H1 (cell line): ENCODE measurements around the gene CNST. TPM values are rescaled to one million over a fixed set of nuclear protein-coding genes. Genes with fewer than 3 reads are reported as not detected.

Source experiments
- CTCF ChIA-PET: fragments of 300-600 bp; sonication (Branson Sonifier 250); formaldehyde crosslinking; loops from one replicate; lab custom pipeline; 2021; ENCODE audit not compliant: partially characterized antibody; lab: Charles Lee
- POLR2A ChIA-PET: fragments of 300-600 bp; sonication (Branson Sonifier 250); formaldehyde crosslinking; loops from one replicate; lab custom pipeline; 2021; ENCODE audit warnings: inconsistent platforms; ENCODE audit not compliant: partially characterized antibody; lab: Charles Lee
- DNase-seq, 2 experiments: peaks; one replicate each; pipeline versions ENCODE4 v3.0.0 to v3.0.0-alpha.2; 2010 to 2022; ENCODE audit warnings: low spot score in 2 of 2, low read depth in 1 of 2, mixed read lengths in 1 of 2
- FAIRE-seq: peaks from 2 replicates; lab custom pipeline; 2011; peaks lifted over from hg19 to GRCh38; lab: Jason Lieb, UNC
- H2AFZ ChIP-seq: 2 replicates; pipeline ENCODE4 v1.8.1; 2012; ENCODE audit warnings: low read length, inconsistent platforms
- H2AK5ac ChIP-seq: 2 replicates; pipeline ENCODE4 v1.6.1; 2013; ENCODE audit warnings: low read depth, low read length
- H2BK120ac ChIP-seq: replicated peaks from 2 replicates; pipeline ENCODE3; 2013; ENCODE audit warnings: low read depth, low read length, inconsistent platforms
- H2BK12ac ChIP-seq: 2 replicates; pipeline ENCODE4 v1.6.1; 2013; ENCODE audit warnings: low read depth, low read length
- H2BK15ac ChIP-seq: 2 replicates; pipeline ENCODE4 v1.6.1; 2013; ENCODE audit warnings: low read length
- H2BK20ac ChIP-seq: 2 replicates; pipeline ENCODE4 v1.6.1; 2013; ENCODE audit warnings: low read length
- H2BK5ac ChIP-seq: 2 replicates; pipeline ENCODE4 v1.6.1; 2013; ENCODE audit warnings: low read depth, low read length
- H3K14ac ChIP-seq: 2 replicates; pipeline ENCODE4 v1.6.1; 2013; ENCODE audit warnings: inconsistent platforms; ENCODE audit not compliant: insufficient read length
- H3K18ac ChIP-seq: 2 replicates; pipeline ENCODE4 v1.6.1; 2013; ENCODE audit warnings: low read length; ENCODE audit errors: extremely low read depth
- H3K23ac ChIP-seq: 2 replicates; pipeline ENCODE4 v1.6.1; 2013; ENCODE audit warnings: inconsistent platforms; ENCODE audit not compliant: insufficient read length
- H3K23me2 ChIP-seq: 2 replicates; pipeline ENCODE4 v1.6.1; 2013; ENCODE audit warnings: low read depth, low read length
- H3K27ac ChIP-seq: 2 replicates; pipeline ENCODE4 v1.6.1; 2011; ENCODE audit warnings: low read depth, low read length, inconsistent platforms
- H3K27me3 ChIP-seq, 4 experiments: replicated peaks in 1 of 4; 1 replicate in 1 of 4; 2 replicates in 3 of 4; pipeline versions ENCODE4 v1.6.1 to v1.8.1; 2011 to 2013; ENCODE audit warnings: low read length in 3 of 4, mild to moderate bottlenecking in 3 of 4, inconsistent platforms in 2 of 4, mixed read lengths in 2 of 4, moderate library complexity in 1 of 4; ENCODE audit not compliant: control insufficient read depth in 3 of 4, insufficient read depth in 3 of 4; ENCODE audit errors: extremely low read depth in 1 of 4
- H3K36me3 ChIP-seq, 4 experiments: 2 replicates each; pipeline versions ENCODE4 v1.6.1 to v1.8.1; 2011 to 2013; ENCODE audit warnings: mild to moderate bottlenecking in 4 of 4, low read length in 3 of 4, moderate library complexity in 2 of 4, control low read depth in 1 of 4, inconsistent platforms in 1 of 4; ENCODE audit not compliant: insufficient read depth in 4 of 4, control insufficient read depth in 2 of 4
- H3K4ac ChIP-seq: replicated peaks from 2 replicates; pipeline ENCODE3; 2013; ENCODE audit warnings: low read length, low read depth, mixed read lengths, inconsistent platforms; ENCODE audit not compliant: insufficient read length
- H3K4me1 ChIP-seq, 4 experiments: replicated peaks in 1 of 4; 1 replicate in 1 of 4; 2 replicates in 3 of 4; pipeline versions ENCODE4 v1.6.1 to v1.8.1; 2011 to 2013; ENCODE audit warnings: low read length in 3 of 4, inconsistent platforms in 2 of 4, mixed read lengths in 1 of 4; ENCODE audit not compliant: insufficient read depth in 4 of 4, control insufficient read depth in 3 of 4
- H3K4me2 ChIP-seq, 2 experiments: 2 replicates each; pipeline versions ENCODE4 v1.6.1 to v1.8.1; 2011 to 2013; ENCODE audit warnings: low read depth in 2 of 2, low read length in 2 of 2, control low read depth in 1 of 2, inconsistent platforms in 1 of 2, mild to moderate bottlenecking in 1 of 2; ENCODE audit not compliant: insufficient read depth in 1 of 2
- H3K4me3 ChIP-seq, 4 experiments: fragments of 200-600, 300-600 bp in 1 of 4; sonication (generic), shearing (Covaris generic), sonication (Bioruptor Twin) in 1 of 4; 2 replicates each; pipeline versions ENCODE4 v1.5.1 to v1.8.1; 2011 to 2016; ENCODE audit warnings: low read length in 4 of 4, low read depth in 3 of 4, control low read depth in 2 of 4, inconsistent platforms in 2 of 4, mild to moderate bottlenecking in 2 of 4, mixed read lengths in 1 of 4, moderate library complexity in 1 of 4; ENCODE audit not compliant: insufficient read depth in 2 of 4; ENCODE audit errors: extremely low read depth in 1 of 4
- H3K56ac ChIP-seq: replicated peaks from 2 replicates; pipeline ENCODE3; 2013; ENCODE audit warnings: low read depth, mild to moderate bottlenecking, mixed read lengths, low read length, inconsistent platforms; ENCODE audit not compliant: insufficient read length
- H3K79me1 ChIP-seq: 2 replicates; pipeline ENCODE4 v1.6.1; 2013; ENCODE audit warnings: low read depth, low read length, control low read depth
- H3K79me2 ChIP-seq, 2 experiments: 2 replicates each; pipeline versions ENCODE4 v1.6.1 to v1.8.1; 2012 to 2013; ENCODE audit warnings: low read length in 2 of 2, mild to moderate bottlenecking in 2 of 2, inconsistent platforms in 1 of 2; ENCODE audit not compliant: insufficient read depth in 2 of 2, control insufficient read depth in 1 of 2
- H3K9ac ChIP-seq, 4 experiments: replicated peaks in 1 of 4; 1 replicate in 1 of 4; 2 replicates in 3 of 4; pipeline versions ENCODE4 v1.6.1 to v1.8.1; 2011 to 2013; ENCODE audit warnings: low read depth in 3 of 4, low read length in 3 of 4, control low read depth in 2 of 4, mild to moderate bottlenecking in 2 of 4, moderate library complexity in 2 of 4, inconsistent platforms in 1 of 4; ENCODE audit errors: extremely low read depth in 1 of 4
- H3K9me3 ChIP-seq, 2 experiments: 2 replicates each; pipeline versions ENCODE4 v1.6.1 to v1.8.1; 2012 to 2013; ENCODE audit warnings: mild to moderate bottlenecking in 2 of 2, moderate library complexity in 2 of 2, control low read depth in 1 of 2, inconsistent platforms in 1 of 2, low read depth in 1 of 2, low read length in 1 of 2, mixed read lengths in 1 of 2; ENCODE audit not compliant: insufficient read depth in 2 of 2
- H4K20me1 ChIP-seq, 2 experiments: replicated peaks in 1 of 2; 2 replicates each; pipeline versions ENCODE3 to v1.8.1; 2011 to 2013; ENCODE audit warnings: inconsistent platforms in 2 of 2, low read length in 2 of 2, mild to moderate bottlenecking in 1 of 2; ENCODE audit not compliant: insufficient read depth in 2 of 2, control insufficient read depth in 1 of 2
- H4K5ac ChIP-seq: 2 replicates; pipeline ENCODE4 v1.6.1; 2013; ENCODE audit warnings: low read length, low read depth, mixed read lengths, inconsistent platforms; ENCODE audit not compliant: insufficient read length
- H4K8ac ChIP-seq: 2 replicates; pipeline ENCODE4 v1.8.0; 2013; ENCODE audit warnings: mild to moderate bottlenecking, moderate library complexity, low read length, inconsistent platforms; ENCODE audit not compliant: insufficient read depth; ENCODE audit errors: extremely low read depth
- H4K91ac ChIP-seq: replicated peaks from 2 replicates; pipeline ENCODE3; 2013; ENCODE audit warnings: low read length, mixed read lengths, inconsistent platforms; ENCODE audit not compliant: insufficient read length
- ASH2L ChIP-seq: fragments of 200-600, 300-600 bp; sonication (generic); IDR thresholded peaks from one replicate; pipeline ENCODE4 v1.7.1; 2017; ENCODE audit warnings: low read length
- CBX8 ChIP-seq: fragments of 300-800, 300-1000 bp; sonication (generic); IDR thresholded peaks from 2 replicates; pipeline ENCODE4 v1.7.1; 2016; ENCODE audit warnings: low read depth, low read length, borderline replicate concordance
- E2F6 ChIP-seq: IDR thresholded peaks from 2 replicates; pipeline ENCODE4 v1.6.1; 2012; ENCODE audit warnings: inconsistent platforms
- NRF1 ChIP-seq: IDR thresholded peaks from 2 replicates; pipeline ENCODE4 v1.6.1; 2011; ENCODE audit warnings: mild to moderate bottlenecking, low read depth, low read length, improper control_type of control experiment
- RBBP5 ChIP-seq: IDR thresholded peaks from 2 replicates; pipeline ENCODE4 v1.7.1; 2012; ENCODE audit warnings: low read depth, mild to moderate bottlenecking, inconsistent platforms, low read length, moderate library complexity, borderline replicate concordance
- RFX5 ChIP-seq: IDR thresholded peaks from 2 replicates; pipeline ENCODE4 v1.6.1; 2011; ENCODE audit warnings: low read depth, low read length, improper control_type of control experiment, borderline replicate concordance
- RNF2 ChIP-seq: fragments of 200-900, 300-1000 bp; sonication (generic); IDR thresholded peaks from 2 replicates; pipeline ENCODE4 v1.7.1; 2016; ENCODE audit warnings: borderline replicate concordance, low read depth, mild to moderate bottlenecking, antibody characterized with exemption, low read length; ENCODE audit not compliant: poor library complexity, severe bottlenecking; ENCODE audit errors: missing control alignments
- SAP30 ChIP-seq: fragments of 300-600 bp; sonication (generic); IDR thresholded peaks from 2 replicates; pipeline ENCODE4 v1.7.1; 2012; ENCODE audit warnings: low read length, moderate library complexity, mild to moderate bottlenecking, inconsistent platforms; ENCODE audit not compliant: insufficient read depth, insufficient replicate concordance
- TBP ChIP-seq: IDR thresholded peaks from 2 replicates; pipeline ENCODE4 v1.6.1; 2011; ENCODE audit warnings: low read depth, low read length, improper control_type of control experiment
- TCF12 ChIP-seq: IDR thresholded peaks from 2 replicates; pipeline ENCODE4 v1.6.1; 2011; ENCODE audit warnings: low read depth, mild to moderate bottlenecking, low read length
- TEAD4 ChIP-seq: IDR thresholded peaks from 2 replicates; pipeline ENCODE4 v1.6.1; 2012; ENCODE audit warnings: low read depth, low read length, inconsistent platforms, mixed read lengths
- USF2 ChIP-seq: IDR thresholded peaks from 2 replicates; pipeline ENCODE4 v1.6.1; 2011; ENCODE audit warnings: low read length, improper control_type of control experiment
- WGBS, 2 experiments: shearing (Covaris generic) in 1 of 2; methylation state at CpG; one replicate each; pipeline versions ENCODE4 v1.1.6 to v1.1.7; 2013 to 2015; ENCODE audit warnings: low lambda C conversion rate in 2 of 2, mixed read lengths in 2 of 2, inconsistent platforms in 1 of 2, low coverage in 1 of 2, missing lambda C conversion rate in 1 of 2; ENCODE audit not compliant: insufficient replicate concordance in 2 of 2, insufficient coverage in 1 of 2, insufficient read length in 1 of 2; ENCODE audit errors: extremely low coverage in 1 of 2, missing lambda C conversion rate in 1 of 2; 5-methylcytosine and 5-hydroxymethylcytosine counted together
- polyA plus RNA-seq, 7 experiments: library from polyadenylated mRNA; depleted of rRNA in 3 of 7; stranded (reverse) in 5 of 7; unstranded in 2 of 7; fragments of >200 nt in 5 of 7; fragments of 200-250 nt in 2 of 7; gene quantifications; 1 replicate in 5 of 7; 2 replicates in 1 of 7; 4 replicates in 1 of 7; pipeline versions ENCODE4 v1.2.1 to v1.2.3, GENCODE V29; 2011 to 2013; ENCODE audit warnings: missing spikeins in 2 of 7, mixed read lengths in 2 of 7
- total RNA-seq: library from RNA; stranded (reverse); fragmentation: NEBNext Ultra II Directional; extraction: Animal tissue kit (Norgen Biotek cat#: 25700); gene quantifications from 2 replicates; pipeline ENCODE4 v1.2.1, GENCODE V29; 2021

Gene CNST
- total and polyA plus RNA-seq, 2 of the 8 experiments (the other 6 are each of a cell fraction or from before 2014, with no cell fraction given), result 5.3 to 21.3 TPM

GRCh38 chr1:246595146-246595545 lies 28.9 kb downstream of the CNST start:
- no peak overlapping the region for H3K27ac ChIP-seq
- FAIRE-seq (no peak), DNase-seq (no peak)
- TF ChIP-seq RNF2 (no peak), NRF1 (no peak), RFX5 (no peak), E2F6 (no peak), SAP30 (no peak), TBP (no peak), USF2 (no peak), CBX8 (no peak), TEAD4 (no peak), RBBP5 (no peak), TCF12 (no peak), ASH2L (no peak)
- H3K79me2 ChIP-seq, result no peaks in the 10 kb centered on the region
- no peaks in the 10 kb centered on the region; the same call in 1 of the 2 replicates for H3K79me1 ChIP-seq
- no peak overlapping the region for H3K4me3 ChIP-seq
- no peak overlapping the region for H3K9ac ChIP-seq
- H2BK20ac ChIP-seq, result no peak overlapping the region
- ChIA-PET CTCF (interaction anchor here (1.0 kb wide), 1 partner anchor 9 kb away, joined by 4 read pairs; no protein-coding TSS in a partner anchor), POLR2A (no interaction called here)
- no peak overlapping the region for H3K56ac ChIP-seq
- no peak overlapping the region for H3K4me2 ChIP-seq
- H3K23ac ChIP-seq, result no peak overlapping the region
- H2AFZ ChIP-seq, result no peak overlapping the region
- WGBS, 2 experiments, result 87% methylated on average over 3 of the region's 3 CpGs; no CpG with 5 or more reads in 1 of the 2 experiments
- H2BK120ac ChIP-seq, result no peak overlapping the region
- no peak overlapping the region for H2AK5ac ChIP-seq
- no peak overlapping the region for H4K5ac ChIP-seq
- H3K27me3 ChIP-seq, result no peaks in the 10 kb centered on the region
- H4K20me1 ChIP-seq, result peaks cover 0 to 2% of the 10 kb centered on the region in 2 experiments
- H3K23me2 ChIP-seq, result no peaks in the 10 kb centered on the region
- no peak overlapping the region for H4K91ac ChIP-seq
- H3K4ac ChIP-seq, result no peak overlapping the region
- no peak overlapping the region for H2BK15ac ChIP-seq
- no peak overlapping the region for H2BK12ac ChIP-seq
- H3K36me3 ChIP-seq, result peaks cover 0 to 6% (median 0%) of the 10 kb centered on the region in 4 experiments; a peak in 2 of 8 replicates
- no peaks in the 10 kb centered on the region for H3K4me1 ChIP-seq
- H3K18ac ChIP-seq, result no peak overlapping the region
- no peak overlapping the region for H3K14ac ChIP-seq
- no peaks in the 10 kb centered on the region; a peak in 1 of 4 replicates for H3K9me3 ChIP-seq
- no peak overlapping the region for H2BK5ac ChIP-seq
- no peak overlapping the region for H4K8ac ChIP-seq
